Measurements from ENCODE around the gene TRPC4.

Gene TRPC4

DNA sequence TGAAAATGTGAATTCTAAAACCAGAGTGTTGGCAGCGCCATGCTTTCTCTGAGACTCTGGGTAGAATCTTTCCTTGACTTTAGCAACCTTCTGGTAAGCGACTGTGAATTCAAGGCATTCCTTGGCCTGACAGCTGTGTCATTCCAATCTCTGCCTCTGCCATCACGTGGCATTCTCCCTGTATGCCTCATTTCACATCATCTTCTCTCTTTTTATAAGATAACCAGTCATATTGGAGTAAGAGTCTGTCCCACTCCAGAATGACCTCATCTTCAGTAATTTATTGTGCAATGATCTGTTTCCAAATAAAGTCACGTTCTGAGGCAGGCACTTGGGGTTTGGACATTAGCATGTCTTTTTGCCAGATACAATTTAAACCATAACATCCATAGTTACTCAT lies 167.6 kb downstream of the TRPC4 start:
- Histone ChIP-seq H3K79me2 (ENCODE audit: insufficient read depth, low read length) (no peaks in the 10 kb centered on the region), H3K4me2 (ENCODE audit: low read depth, low read length, poor library complexity, severe bottlenecking) (no peak overlapping the region), H3K36me3 (ENCODE audit: low read length) (no peaks in the 10 kb centered on the region), H3K9me3 (ENCODE audit: insufficient read depth, low read length) (no peaks in the 10 kb centered on the region), H3K4me3 (ENCODE audit: insufficient read depth, low read length, poor library complexity, severe bottlenecking) (no peak overlapping the region), H3K27ac (ENCODE audit: low read depth, low read length) (no peak overlapping the region), H3F3A (ENCODE audit: insufficient read depth) (no peaks in the 10 kb centered on the region), H3K9me2 (replicated peaks; ENCODE audit: insufficient read depth, low read length) (no peaks in the 10 kb centered on the region), H3K9ac (ENCODE audit: low read length) (no peak overlapping the region), H3K27me3 (ENCODE audit: low read length) (no peaks in the 10 kb centered on the region), H2AFZ (ENCODE audit: low read depth, low read length, severe bottlenecking) (no peak overlapping the region), H4K20me1 (ENCODE audit: low read depth, low read length) (no peaks in the 10 kb centered on the region)
- TF ChIP-seq EZH2phosphoT487 (conservative IDR thresholded peaks at IDR 0.05; ENCODE audit: low read length) = no peak
- TF ChIP-seq, protein P1, sequence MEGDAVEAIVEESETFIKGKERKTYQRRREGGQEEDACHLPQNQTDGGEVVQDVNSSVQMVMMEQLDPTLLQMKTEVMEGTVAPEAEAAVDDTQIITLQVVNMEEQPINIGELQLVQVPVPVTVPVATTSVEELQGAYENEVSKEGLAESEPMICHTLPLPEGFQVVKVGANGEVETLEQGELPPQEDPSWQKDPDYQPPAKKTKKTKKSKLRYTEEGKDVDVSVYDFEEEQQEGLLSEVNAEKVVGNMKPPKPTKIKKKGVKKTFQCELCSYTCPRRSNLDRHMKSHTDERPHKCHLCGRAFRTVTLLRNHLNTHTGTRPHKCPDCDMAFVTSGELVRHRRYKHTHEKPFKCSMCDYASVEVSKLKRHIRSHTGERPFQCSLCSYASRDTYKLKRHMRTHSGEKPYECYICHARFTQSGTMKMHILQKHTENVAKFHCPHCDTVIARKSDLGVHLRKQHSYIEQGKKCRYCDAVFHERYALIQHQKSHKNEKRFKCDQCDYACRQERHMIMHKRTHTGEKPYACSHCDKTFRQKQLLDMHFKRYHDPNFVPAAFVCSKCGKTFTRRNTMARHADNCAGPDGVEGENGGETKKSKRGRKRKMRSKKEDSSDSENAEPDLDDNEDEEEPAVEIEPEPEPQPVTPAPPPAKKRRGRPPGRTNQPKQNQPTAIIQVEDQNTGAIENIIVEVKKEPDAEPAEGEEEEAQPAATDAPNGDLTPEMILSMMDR (IDR thresholded peaks at IDR 0.05; ENCODE audit: insufficient read depth, low read length, poor library complexity, severe bottlenecking) = no peak

DNA sequence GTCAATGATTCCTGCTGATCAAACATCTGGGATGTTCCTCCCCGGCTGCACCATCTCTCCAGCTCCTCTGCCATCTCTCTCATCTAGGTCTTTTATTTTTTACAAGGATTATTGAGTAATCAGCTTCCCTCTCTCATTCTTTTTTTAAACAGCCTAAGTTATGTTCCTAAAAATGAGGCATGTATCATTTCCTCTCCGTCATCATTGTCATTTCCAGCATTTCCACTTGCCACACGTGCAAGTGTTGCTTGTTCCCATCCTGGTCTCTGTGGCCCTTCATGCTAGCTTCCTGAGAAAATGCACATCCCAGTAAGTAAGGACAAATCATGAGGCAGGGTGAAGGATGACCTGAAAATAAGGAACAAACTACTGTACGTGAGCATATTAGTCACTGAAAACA lies 168.3 kb downstream of the TRPC4 start:
- no peaks in the 10 kb centered on the region for H4K20me1 ChIP-seq (ENCODE audit: low read depth, low read length)
- H3K27me3 ChIP-seq (ENCODE audit: low read length) = no peaks in the 10 kb centered on the region
- no peak overlapping the region for H3K4me2 ChIP-seq (ENCODE audit: low read depth, low read length, poor library complexity, severe bottlenecking)
- no peak overlapping the region for H3K27ac ChIP-seq (ENCODE audit: low read depth, low read length)
- no peaks in the 10 kb centered on the region for H3K9me3 ChIP-seq (ENCODE audit: insufficient read depth, low read length)
- H2AFZ ChIP-seq (ENCODE audit: low read depth, low read length, severe bottlenecking) = no peak overlapping the region
- no peaks in the 10 kb centered on the region for H3K36me3 ChIP-seq (ENCODE audit: low read length)
- no peak for TF ChIP-seq EZH2phosphoT487 (conservative IDR thresholded peaks at IDR 0.05; ENCODE audit: low read length)
- TF ChIP-seq, protein P1 (IDR thresholded peaks at IDR 0.05; ENCODE audit: insufficient read depth, low read length, poor library complexity, severe bottlenecking) = no peak
- no peak overlapping the region for H3K4me3 ChIP-seq (ENCODE audit: insufficient read depth, low read length, poor library complexity, severe bottlenecking)
- no peaks in the 10 kb centered on the region for H3F3A ChIP-seq (ENCODE audit: insufficient read depth)
- no peaks in the 10 kb centered on the region for H3K9me2 ChIP-seq (replicated peaks; ENCODE audit: insufficient read depth, low read length)
- no peak overlapping the region for H3K9ac ChIP-seq (ENCODE audit: low read length)
- no peaks in the 10 kb centered on the region for H3K79me2 ChIP-seq (ENCODE audit: insufficient read depth, low read length)

DNA sequence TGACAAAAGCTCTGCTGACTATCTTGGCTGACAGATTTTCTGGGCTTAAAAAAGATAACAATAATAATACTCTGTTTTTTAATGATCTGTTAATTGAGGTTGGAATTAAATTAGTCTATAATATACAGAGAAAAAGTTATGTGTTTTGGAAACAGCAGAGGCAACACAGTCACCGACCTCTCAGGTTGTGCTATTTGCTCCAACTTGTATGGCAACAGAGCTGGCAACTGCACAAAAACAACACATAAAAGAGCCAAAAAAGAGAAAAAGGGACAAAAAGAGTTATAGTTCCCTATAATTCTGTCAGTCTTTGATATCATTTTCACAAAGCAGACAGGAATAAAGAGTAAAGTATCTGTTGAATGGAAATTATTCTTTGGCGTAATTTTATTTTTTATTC lies 168.7 kb downstream of the TRPC4 start:
- Histone ChIP-seq H2AFZ (ENCODE audit: low read depth, low read length, severe bottlenecking) (no peak overlapping the region), H4K20me1 (ENCODE audit: low read depth, low read length) (no peaks in the 10 kb centered on the region), H3K4me2 (ENCODE audit: low read depth, low read length, poor library complexity, severe bottlenecking) (no peak overlapping the region), H3K79me2 (ENCODE audit: insufficient read depth, low read length) (no peaks in the 10 kb centered on the region), H3K27ac (ENCODE audit: low read depth, low read length) (no peak overlapping the region), H3F3A (ENCODE audit: insufficient read depth) (no peaks in the 10 kb centered on the region), H3K9ac (ENCODE audit: low read length) (no peak overlapping the region), H3K4me3 (ENCODE audit: insufficient read depth, low read length, poor library complexity, severe bottlenecking) (no peak overlapping the region), H3K9me3 (ENCODE audit: insufficient read depth, low read length) (no peaks in the 10 kb centered on the region), H3K27me3 (ENCODE audit: low read length) (no peaks in the 10 kb centered on the region), H3K36me3 (ENCODE audit: low read length) (no peaks in the 10 kb centered on the region), H3K9me2 (replicated peaks; ENCODE audit: insufficient read depth, low read length) (no peaks in the 10 kb centered on the region)
- no peak for TF ChIP-seq EZH2phosphoT487 (conservative IDR thresholded peaks at IDR 0.05; ENCODE audit: low read length)
- TF ChIP-seq, protein P1 (IDR thresholded peaks at IDR 0.05; ENCODE audit: insufficient read depth, low read length, poor library complexity, severe bottlenecking) = no peak
